GM18505 (cell line): ENCODE results near the gene CCT5.

Source experiments
- ATAC-seq: cut with Tn5 transposase; IDR thresholded peaks from one replicate; pipeline ENCODE4 v1.9.1; 2021; ENCODE audit not compliant: unreplicated experiment
- POLR2A ChIP-seq: IDR thresholded peaks from 4 replicates; pipeline ENCODE4 v1.6.1; 2011; ENCODE audit warnings: borderline replicate concordance; ENCODE audit not compliant: insufficient read depth, insufficient read length; ENCODE audit errors: extremely low read depth

CCT5 gene

DNA sequence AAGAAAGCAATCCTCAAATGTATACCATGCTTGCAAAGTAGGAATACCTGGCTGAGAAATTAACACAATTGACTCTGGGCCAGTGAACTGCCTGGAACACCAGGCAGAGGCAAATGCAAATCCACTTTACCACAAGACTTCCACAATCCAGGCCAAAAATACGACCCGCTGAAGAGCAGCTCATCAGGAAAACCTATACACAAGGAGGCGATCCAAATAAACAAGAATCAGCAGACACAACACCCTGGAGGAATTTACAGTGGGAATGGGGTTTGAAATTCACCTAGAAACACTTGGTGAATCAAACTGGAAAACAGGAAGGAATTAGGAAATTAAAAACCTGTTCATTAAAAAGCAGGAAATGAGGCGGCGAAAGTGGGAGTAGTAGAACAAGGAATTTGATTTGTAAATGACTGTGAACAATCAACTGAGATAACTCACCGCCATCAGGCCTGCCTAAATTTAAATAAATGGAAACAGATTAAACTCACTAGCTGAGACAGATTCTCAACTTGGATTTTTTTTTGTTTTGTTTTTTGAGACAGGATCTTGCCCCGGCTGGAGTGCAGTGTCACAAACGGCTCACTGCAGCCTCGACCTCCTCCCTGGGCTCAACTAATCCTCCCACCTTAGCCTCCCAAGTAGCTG lies 41.7 kb downstream of the CCT5 start:
- ATAC-seq = no peak
- no peak for TF ChIP-seq POLR2A

- no peak for ATAC-seq
- TF ChIP-seq POLR2A = no peak
Observed at GRCh38 chr5:10293907-10294662, 44.0 kb downstream of the CCT5 start.

DNA sequence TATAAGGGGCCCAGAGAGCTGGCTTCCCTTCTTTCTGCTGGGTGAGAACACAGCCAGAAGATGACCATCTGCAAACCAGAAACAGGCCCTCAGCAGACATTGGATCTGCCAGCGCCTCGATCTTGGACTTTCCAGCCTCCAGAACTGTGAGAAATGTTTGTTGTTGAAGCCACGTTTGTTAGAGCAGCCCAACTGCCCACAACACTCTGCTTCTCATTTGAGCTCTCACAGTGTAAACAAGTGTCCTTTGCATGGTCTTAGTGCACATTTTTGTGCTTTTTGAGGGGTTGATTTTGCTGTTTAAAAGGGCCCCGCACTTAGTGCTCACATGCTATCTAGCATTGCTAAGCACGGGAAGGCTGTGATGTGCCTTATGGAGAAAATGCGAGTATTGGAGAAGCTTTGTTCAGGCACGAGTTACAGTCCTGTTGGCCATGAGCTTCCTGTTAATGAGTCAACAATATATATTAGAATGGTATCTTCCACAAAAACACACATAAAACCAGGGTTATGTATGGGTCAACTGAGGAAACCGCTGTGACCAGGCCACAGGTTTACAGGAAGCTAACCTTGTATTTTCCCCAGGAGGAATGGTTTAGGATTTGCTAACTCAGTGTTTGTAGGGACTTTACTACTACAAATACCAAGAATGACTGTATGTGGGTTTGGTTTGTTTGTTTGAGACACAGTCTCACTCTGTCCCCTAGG lies 45.7 kb downstream of the CCT5 start:
- TF ChIP-seq POLR2A = no peak
- no peak for ATAC-seq

GRCh38 chr5:10297646-10298204 lies 47.6 kb downstream of the CCT5 start:
- TF ChIP-seq POLR2A = no peak
- ATAC-seq = no peak

GRCh38 chr5:10300246-10300645 lies 50.2 kb downstream of the CCT5 start:
- no peak for ATAC-seq
- no peak for TF ChIP-seq POLR2A

DNA sequence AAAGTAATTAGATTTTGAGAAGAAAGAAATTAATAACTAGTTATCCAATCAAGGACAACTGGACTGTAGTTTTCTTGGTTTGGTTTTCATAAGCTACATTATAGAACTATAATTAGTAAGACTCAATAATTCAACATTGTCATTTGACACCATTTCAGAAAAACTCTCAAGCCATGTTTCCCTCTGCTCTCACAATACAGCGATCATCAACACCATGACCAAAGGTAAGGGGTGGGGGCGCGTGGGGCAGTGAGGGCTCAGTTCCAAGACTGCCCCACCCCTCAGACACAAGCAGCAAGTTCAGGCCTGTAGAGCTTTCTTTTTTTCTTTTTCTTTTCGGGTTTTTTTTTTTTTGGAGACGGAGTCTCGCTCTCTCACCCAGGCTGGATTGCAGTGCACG lies 51.2 kb downstream of the CCT5 start:
- no peak for ATAC-seq

DNA sequence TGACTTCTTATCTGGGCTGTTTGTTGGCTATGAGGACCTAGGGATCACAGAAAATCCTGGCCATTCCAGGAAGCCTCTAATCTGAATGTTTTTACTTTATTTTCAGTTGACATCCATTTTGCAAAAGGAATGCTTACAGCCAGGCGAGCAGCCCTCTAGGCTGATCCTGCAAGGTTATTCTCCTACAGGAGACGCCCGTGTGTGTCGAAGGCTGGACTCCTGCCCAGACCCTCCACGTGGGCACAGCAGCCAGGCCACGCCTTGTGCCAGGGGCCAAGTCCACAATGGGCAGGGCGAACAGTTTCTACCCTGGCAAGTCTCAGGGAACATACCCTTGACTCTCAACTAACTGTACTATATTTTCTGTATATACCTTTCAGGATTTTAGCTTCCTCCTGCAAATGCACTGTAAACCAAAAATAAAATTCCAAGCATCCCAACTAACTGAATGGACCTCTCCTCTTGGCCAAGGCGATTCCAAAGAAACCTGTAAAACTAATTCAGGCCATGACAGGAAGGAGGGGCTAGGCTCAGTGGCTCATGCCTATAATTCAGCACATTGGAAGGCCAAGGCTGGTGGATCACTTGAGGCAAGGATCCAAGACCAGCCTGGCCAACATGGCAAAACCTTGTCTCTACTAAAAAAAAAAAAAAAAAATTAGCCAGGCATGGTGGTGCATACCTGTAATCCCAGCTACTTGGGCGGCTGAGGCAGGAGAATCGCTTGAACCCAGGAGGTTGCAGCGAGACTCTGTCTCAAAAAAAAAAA lies 51.9 kb downstream of the CCT5 start:
- ATAC-seq = no peak
- TF ChIP-seq POLR2A = no peak

More for the DNA sequence above, 51.2 kb downstream of the CCT5 start:
- TF ChIP-seq POLR2A = no peak

GRCh38 chr5:10303201-10303600 lies 53.1 kb downstream of the CCT5 start:
- no peak for ATAC-seq
- no peak for TF ChIP-seq POLR2A

DNA sequence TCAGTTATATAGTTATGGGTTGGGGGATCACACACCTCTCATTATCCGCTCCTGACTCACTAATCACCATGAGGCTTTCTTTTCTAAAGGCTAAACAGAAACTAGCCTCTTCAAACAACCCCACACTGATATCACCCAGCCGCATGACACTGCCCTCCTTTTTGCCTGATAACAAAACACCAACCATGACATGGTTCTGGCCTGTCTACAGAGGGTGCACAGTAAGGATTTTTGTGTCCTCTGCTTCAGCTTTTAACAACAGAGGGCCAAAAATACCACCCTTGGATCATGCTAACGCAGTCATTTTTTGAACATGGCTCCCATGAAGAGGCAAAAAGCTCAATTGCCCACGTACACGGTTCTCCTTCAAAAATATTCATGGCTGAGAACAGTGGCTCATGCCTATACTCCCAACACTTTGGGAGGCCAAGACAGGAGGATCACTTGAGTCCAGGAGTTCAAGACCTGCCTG lies 53.7 kb downstream of the CCT5 start:
- TF ChIP-seq POLR2A = no peak
- no peak for ATAC-seq

- no peak for TF ChIP-seq POLR2A
- no peak for ATAC-seq
Observed at GRCh38 chr5:10304932-10305331, 54.9 kb downstream of the CCT5 start.

- ATAC-seq = no peak
- TF ChIP-seq POLR2A = no peak
Observed at GRCh38 chr5:10306114-10306513, 56.0 kb downstream of the CCT5 start.

DNA sequence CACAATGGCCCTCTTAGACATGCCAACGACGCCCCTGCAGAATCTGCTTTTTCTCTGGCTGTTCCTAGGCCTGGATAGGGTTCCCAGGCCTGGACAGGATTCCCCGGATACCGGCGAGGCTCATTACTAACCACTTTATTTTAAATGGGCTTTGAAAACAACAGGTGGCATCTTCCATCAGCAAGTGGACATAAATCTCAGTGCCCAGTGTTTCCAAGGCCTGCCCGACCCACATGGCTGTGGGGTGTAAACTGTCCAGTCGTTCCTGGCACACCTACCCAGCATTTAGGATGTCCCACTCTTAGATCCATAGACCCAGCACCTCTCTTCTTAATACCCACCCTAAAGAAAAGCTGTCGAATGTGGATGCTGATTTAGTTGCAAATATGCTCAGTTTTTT lies 56.7 kb downstream of the CCT5 start:
- no peak for ATAC-seq
- TF ChIP-seq POLR2A = no peak
